ENCODE data around the gene VSTM2B.

- TF ChIP-seq POLR2AphosphoS5 (IDR thresholded peaks at IDR 0.05): no peak
- TF ChIP-seq, protein P1, sequence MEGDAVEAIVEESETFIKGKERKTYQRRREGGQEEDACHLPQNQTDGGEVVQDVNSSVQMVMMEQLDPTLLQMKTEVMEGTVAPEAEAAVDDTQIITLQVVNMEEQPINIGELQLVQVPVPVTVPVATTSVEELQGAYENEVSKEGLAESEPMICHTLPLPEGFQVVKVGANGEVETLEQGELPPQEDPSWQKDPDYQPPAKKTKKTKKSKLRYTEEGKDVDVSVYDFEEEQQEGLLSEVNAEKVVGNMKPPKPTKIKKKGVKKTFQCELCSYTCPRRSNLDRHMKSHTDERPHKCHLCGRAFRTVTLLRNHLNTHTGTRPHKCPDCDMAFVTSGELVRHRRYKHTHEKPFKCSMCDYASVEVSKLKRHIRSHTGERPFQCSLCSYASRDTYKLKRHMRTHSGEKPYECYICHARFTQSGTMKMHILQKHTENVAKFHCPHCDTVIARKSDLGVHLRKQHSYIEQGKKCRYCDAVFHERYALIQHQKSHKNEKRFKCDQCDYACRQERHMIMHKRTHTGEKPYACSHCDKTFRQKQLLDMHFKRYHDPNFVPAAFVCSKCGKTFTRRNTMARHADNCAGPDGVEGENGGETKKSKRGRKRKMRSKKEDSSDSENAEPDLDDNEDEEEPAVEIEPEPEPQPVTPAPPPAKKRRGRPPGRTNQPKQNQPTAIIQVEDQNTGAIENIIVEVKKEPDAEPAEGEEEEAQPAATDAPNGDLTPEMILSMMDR (IDR thresholded peaks at IDR 0.05): no peak
- TF ChIP-seq POLR2A (IDR thresholded peaks at IDR 0.05): no peak
- TF ChIP-seq EP300 (IDR thresholded peaks at IDR 0.05): no peak
Observed at GRCh38 chr19:29503140-29503758, 22.5 kb upstream of the VSTM2B start.
